GM21529 (cell line): ENCODE data around the gene CASZ1.

Source experiments
- ATAC-seq: cut with Tn5 transposase; IDR thresholded peaks from one replicate; pipeline ENCODE4 v1.9.1; 2021; ENCODE audit not compliant: unreplicated experiment

The CASZ1 gene

DNA sequence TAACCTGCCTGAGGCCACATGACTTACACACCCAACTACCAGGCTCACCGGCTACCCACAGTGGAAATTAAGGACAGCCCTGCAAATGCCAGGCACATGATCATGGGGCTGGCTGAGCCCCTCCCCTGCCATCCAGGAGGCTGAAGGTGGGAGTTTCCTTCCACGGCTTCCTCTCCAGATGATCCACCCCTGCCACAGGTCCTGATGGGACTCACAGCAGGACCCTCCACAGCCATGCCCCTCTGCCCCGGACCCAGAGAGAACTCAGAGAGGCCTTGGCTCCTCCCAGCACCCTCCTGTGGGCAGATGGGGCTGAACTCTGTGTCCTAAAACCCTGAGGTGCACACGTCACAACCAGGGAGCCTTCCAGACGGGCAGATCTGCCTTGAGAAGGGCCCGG is 29.1 kb upstream of the CASZ1 start:
- ATAC-seq, result no peak

DNA sequence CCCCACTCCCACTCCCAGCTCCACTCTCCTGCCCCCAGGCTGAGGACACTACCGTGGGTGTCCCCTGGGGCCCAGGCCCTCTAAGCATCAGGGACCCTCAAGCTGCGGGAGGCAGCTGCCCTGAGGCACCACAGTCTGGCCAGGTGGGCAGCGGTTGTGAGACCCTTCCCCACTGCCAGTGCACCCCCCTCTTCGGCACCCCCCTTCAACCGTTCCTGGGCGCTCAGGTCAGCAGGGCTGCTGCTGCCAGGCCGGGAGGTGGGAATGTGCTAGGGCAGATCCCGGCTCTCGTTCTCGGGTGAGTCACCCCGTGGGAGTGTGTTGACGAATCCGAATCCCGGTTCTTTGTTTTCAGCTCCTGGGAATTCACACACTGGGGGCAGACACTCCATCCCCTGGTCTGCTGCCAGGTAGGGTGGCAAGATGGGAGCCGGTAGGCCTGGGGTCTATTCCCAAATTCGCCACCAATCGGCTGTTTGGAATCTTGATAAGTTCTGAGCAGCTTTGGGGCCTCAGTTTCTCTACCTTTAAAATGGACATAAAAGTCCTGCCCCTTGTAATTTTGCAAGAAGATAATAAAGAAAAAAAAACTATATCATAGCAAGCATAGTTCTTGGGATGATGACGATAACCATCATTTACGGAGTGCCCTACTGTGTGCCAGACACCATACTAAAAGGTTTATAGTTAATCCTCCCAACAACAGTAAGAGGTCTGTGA is 28.5 kb upstream of the CASZ1 start:
- no peak for ATAC-seq

DNA sequence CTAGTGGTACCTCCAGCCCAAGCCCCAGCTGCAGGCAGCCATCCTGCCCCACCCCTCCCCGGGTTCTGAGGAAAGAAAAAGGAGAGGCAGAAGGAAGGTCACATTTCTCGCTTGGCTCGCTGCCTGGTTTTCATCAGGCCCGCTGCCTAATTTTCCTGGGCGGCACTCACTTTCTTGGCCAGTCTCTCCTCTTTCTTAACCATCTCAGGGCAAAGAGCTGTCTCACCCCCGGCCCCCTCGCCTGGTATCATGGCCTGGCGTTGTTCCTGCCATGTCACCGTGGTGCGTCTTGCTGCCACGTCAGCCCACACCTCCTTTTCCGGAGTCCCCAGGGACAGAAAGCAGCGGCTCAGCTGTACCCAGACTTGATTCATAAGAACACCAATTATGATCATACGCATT is 26.6 kb upstream of the CASZ1 start:
- ATAC-seq, result no peak

DNA sequence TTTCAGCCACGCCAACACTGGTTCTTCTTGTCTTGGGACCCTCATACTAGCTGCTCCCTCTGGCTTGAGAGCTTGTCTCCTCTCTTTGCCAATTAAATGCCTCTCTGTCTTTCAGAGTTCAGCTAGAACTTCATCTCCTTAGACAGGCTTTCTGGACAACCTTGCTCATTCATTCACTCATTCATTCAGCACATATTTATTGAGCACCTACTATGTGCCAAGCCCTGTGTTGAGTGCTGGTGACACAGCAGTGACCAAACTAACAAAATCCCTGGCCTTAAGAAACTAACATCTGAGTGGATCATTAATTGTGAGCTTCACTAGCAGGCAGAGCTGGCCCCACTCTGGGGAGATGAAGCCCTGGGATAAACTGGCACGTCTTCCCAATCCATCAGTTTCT is 24.9 kb upstream of the CASZ1 start:
- no peak for ATAC-seq

DNA sequence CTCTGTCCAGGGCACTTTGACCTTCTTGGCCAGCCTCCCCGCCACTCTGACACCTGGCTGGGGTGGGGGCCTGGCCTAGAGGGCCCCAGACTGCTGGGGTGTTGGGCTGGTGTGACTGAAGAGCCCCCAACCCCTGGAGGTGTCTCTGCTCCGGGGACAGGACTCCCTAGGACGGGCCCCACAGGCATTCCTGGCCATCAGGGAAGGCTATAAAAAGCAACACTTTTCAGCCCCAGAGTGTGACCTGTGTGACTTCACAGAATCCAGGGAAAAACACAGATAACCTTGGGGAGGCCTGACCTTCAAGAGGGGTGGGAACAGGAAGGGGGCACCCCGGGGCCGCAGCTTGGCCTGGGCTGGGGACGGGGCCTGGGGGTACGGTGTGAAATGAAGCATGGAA is 24.0 kb upstream of the CASZ1 start:
- no peak for ATAC-seq

DNA sequence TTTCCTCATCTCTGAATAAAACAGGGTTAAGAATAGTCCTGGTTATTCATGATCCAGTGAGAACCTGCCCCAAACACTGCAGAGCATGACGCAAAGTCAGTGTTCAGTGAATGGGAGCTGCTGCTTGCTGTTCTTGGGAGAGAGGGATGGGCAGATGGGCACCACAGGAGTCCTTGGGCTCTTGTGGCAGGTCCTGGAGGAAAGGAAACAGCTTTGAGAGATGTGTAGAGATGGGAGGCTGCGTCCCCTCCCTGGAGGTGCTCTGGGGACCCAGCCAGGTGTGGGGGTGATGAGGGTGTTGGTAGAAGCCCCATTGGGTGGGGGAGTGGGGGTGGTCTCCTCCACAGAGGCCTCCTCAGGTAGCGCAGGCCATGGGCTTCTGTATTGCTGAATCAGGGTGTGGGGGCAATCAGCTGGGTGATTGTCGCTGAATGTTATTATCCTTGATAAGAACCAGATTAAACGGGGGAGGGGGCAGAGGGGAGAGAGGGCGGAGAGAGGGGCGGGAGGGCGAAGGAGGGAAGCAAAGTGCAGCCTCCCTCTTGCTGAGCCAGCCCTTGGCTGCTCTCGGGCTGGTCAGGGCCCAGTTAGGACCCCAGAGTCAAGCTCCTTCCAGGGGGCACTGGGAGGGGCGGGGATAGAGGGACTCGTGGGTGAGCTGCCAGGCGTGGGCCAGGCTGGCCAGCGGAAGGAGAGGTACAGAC is 22.9 kb upstream of the CASZ1 start:
- no peak for ATAC-seq

DNA sequence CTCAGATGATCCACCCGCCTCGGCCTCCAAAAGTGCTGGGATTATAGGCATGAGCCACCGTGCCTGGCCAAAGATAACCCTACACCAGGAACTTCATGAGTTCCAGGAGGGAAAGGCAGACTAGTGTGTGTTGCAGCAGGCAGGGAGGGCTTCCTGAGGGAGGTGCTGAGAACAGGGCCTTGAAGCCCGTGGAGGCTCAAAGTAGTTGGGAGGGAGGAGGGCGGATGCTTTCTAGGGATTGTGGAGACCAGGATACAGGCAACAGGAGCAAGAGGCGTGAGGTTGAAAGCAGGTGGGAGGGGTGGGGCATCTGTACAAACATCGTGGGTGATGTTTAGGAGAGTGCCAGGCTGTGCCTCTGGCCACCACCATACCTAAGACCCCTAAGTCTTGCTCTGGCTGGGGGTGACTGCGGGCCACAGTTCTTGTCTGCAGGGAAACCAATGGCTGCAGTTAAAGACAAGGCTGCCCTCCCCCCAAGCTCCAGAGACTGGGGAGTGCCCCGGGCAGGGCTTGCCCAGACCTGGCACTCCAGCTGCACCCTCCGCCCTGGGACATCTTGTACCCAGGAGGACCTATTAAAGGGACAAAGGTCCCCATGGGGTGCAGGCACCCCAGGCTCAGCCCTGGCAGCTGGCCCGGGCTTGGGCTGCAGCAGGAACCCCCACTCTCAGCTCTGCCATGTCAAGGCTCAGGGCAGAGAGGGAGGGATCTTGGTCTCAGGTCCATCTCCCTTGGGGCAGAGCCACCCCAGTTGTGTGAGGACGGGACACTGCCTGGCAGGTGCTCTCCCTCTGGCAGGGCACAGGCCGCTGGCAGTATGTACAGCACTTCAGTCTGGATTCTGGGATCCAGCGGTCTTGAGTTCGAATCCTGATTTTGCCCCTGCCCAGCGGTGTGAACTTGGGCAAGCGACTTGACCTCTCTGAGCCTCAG is 22.1 kb upstream of the CASZ1 start:
- no peak for ATAC-seq

DNA sequence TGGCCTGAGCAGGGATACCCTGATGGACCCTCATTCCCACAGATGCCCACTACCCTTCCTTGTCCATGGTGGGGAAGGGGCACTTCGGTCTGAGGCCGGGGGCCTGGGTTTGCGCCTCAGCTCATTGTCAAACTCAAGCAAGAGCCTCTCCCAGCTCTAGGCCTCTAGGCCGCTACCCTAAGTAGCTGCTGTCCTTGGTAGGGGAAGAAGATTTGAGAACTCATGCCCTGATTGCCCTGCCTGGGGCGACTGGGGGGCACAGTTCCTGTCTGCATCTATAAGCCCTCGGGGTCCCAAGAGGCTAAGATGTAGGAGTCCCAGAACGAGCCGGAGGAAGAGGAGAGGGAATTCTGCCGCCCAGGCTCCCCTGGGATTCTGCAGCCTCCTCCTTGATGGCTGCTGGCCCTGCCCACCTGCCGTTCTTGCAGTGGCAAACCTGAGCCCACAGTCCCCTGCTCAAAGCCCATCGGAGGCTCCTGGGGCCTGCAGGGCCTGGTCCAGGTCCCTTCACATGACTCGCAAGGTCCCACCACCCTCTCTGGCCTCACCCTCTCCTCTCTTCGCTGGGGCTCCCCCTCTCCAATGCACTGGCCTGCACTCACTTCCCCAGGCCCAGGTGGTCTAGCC is 20.4 kb upstream of the CASZ1 start:
- ATAC-seq, result no peak

DNA sequence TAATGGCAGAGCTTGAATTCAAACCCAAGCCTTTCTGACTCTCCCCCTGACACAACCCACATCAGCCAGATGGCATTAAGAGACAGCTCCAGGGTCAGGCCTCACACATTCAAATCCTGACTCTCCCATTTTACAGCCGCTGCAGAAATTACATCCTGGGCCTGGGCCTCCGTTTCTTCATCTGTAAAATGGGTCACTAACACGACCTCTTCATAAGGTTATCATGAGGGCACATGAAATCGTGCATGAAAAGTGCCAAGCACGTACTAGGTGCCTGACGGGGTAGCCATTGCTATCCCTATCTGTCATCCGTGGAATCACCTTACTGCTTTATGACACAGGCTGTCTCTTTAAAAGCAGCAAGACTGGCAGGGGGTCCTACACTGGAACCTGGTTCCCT is 19.8 kb upstream of the CASZ1 start:
- no peak for ATAC-seq

DNA sequence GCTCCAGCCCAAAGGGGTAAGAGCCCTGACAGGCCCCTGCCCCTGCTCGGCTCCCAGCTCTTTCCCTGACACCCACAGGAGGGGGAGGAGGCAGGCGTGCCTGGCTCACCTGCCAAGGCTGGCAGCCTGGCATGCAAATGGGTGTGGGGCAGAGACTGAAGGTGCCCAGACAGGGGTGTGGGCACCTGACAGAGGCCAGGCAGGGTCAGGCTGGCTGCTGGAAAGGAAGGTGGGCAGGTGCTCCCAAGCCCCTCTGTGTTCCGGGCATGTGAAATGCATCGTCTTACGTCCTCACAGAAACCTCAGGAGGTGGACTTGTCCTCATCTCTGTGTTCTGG is 19.4 kb upstream of the CASZ1 start:
- no peak for ATAC-seq

DNA sequence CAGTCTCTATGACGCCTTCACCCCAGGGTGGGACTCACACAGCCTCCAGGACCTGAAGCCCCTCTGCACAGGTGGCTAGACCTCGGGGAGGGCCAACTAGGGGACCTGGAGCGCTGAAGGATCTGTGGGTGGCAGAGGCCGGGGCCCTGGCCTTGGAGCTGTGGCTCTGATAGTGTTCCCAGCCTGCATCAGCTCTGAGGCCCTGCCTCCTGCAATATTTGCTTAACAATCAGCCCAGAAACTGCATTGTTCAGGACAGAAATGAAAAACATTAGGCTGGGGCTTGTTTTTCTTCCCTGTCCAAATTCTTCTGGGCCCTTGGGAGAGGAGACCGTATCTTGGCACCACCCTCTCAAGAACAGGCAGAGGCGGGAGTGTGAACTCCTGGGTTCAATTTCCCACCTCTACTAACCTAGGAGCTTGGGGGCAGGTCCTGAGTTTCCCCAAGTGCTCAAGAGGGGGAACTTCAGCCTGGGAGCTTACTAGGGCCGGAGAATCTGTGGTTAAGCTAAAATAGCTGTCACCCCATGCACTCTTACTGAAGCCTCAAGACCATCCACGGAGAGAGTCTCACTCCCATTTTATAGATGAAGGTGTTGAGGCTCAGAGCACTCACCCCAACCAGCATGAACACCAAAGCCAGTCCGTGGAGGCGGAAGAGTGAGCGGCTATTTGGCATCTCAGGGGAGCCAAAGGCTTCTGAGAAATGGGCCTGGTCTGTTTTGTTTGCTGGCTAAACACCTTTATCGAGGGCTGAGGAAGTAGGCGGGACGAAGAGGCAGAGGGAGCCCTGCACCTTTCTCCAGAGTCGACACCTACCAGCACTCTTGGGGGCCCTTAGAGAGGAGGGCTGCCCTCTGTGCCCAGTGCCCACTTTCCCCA is 18.8 kb upstream of the CASZ1 start:
- ATAC-seq, result no peak

DNA sequence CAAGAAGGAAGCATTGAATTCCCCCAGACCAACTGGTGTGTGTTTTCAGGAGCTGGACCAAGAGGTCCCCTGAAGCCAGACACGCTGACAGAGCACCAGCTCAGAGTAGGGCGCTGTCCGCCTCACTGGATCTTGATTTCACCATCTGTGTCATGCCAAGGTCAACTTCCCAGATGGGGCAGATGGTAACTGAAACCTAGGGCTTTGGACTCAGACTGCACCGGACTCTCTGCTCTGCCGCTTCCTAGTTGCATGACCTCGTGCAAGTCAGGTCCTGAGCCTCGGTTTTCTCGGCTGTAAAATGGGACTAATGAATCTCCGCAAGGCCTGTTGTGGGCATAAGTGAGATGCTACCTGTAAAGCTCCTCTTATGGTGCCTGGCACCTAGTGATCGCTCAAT is 17.9 kb upstream of the CASZ1 start:
- ATAC-seq, result no peak

DNA sequence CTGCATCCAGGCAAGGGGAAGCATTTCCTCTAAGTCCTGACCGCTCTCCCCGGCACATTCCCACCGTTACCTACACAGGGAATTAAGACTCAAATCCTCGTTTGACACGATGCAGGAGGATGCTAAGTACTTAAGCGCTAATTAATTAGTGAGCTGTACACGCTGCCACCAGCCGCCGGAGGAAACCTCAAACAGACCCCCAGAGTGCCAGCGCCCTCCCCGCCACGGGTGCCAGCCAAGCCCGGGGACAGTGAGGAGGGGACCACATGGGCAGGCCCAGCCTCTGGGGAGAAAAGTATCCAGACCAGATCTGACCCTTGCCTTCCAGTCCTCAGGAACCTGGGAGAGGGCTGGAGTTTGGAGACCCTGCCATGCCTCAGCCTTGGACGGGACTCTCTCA is 17.4 kb upstream of the CASZ1 start:
- ATAC-seq, result no peak

DNA sequence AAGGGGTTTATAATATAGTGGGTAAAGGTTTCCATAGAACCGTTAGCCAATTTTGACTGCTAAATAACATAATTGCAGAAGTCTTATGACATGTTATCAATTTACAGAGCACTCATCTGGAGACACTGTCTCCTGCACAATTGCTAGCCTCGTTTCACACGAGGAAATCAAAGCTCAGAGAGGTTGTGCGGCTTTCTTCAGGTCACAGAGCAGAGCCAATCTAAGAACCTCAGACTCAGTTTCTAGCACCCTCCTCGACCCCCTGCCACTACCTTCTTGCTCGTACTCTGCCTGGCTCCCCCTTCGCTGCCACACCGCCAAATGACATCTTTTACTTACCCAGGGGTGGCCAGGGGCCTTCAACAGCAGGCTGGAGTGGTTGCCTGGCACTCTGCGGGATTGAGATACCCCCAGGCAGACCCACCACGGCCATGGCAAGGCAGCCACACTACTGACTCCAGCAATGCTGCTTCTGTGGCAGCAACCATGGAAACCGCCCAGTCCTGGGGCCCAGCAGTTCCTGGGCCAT is 16.0 kb upstream of the CASZ1 start:
- no peak for ATAC-seq

DNA sequence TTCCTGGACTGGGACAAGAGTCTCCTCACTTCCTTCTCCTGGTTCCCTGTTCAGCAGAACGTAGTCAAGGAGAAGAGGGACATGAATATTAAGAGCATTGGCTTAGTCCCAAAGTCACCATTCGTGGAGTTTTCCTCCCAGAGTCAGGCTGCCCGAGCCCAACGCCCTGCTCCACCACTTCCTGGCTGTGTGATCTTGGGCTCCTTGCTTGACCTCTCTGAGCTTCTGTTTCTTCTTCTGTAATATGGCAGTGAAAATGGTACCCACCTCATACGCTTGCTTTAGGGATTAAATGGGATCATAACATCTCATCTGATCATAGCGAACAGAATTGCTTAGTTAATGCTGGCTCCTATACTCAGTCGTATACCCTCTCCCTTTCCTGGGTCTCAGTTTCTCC is 12.0 kb upstream of the CASZ1 start:
- ATAC-seq, result no peak

DNA sequence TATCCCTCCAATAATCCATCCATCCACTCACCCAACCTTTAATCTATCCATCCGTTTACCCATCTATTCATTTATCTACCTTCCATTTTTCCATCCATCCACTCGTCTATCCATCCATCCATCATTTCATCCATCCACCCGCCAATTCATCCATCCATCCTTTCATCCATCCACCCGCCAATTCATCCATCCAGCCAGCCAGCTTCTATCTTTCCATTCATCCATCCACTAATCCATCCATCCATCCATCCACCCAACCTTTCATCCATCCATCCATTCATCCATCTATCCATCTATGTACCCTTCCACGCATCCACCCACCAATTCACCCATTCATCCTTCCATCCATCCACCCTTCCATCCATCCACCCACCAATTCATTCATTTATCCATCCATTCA is 10.5 kb upstream of the CASZ1 start:
- ATAC-seq, result no peak

DNA sequence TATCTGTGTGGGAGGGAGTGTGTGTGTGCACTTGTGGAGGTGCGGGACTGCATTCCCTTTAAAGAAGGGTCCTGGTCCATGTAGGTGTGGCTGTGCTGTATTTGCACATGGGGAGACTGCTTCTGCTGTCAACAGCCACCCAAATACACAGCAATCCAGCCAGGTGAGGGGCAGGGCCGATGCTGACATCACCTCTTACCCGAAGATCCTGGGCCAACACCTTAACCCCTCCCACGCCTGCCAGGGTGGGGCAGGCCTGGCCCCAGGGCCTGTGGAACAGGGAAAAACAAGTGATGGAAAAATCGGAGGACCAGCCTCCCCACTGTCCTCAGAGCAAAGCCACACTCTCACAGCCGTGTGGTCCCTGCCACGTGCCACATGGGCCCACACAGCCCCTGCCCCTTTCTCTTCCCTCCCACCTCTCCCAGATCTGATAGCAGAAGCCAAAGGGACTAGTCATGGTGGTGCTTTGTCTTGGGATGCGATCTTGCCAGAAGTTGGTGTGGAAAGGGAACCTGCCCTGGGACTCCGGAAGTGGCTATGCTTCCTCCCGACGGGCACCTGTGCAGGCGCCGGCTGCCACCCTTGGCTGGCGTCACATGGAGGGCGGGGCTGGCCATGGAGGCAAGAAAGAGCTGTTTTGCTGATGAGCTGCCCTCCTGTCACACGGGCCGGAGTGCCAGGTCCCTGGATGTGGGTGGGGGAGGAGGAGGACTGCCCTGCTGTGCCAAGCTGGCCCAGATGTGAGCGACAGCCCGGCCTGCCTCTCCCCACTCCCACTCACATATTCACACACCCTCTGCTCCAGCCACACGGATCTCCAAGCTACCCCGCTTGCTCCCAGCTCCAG is 7.8 kb upstream of the CASZ1 start:
- ATAC-seq, result no peak

DNA sequence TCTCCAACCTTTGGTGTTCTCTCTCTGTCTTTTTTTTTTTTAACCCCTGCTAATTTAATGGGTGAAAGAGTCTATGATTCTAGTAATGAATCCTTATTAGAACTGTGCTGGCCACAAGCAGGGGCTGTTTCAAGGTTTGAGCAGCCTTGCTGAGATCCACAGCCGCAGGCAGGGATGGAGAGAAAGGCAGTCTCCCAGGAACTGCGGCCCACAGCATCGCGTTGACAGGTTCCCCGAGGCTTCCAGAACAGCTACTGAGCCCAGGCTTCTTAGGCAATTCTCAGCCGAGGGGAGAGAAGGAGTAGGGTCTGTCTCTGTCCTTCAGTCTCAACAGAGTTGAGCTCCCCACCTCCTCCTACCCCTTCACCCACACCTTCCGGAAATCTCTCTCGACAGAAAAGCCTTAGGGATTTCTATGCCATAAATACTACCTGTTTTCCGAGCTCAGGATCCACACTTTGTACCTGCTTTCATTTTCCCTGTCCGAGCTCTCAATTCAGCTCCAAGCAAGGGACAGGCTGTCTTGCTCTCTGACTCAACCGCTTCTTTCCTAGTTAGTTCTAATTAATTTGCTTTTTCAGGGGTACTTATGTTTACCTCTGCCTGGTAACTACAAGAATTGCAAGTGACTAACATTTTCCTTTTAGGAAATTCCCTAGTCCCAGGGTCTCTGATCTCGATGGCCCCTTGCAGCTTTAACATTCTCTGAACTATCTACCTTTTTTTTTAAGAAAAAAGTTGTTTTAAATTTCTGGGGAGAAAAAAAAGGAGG is 6.7 kb upstream of the CASZ1 start:
- ATAC-seq, result no peak

DNA sequence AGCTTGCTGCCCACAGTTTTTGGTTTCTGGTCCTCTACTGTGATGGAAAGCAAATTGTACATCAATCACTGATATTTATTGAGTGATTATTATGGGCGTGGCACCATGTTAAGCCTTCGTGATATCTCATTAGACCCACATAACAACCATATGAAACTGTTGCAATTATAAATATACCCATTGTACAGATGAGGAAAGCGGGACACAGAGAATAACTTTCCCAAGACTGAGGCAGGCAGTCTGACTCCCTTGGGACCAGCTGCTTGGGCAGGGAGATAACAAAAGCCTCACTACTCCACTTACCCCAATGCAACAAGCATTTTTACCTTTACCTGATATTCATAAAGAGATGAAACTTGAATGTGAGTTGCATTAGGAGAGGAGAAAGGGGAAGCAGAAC is 4.3 kb upstream of the CASZ1 start:
- ATAC-seq, result no peak
